Neural cell (in vitro differentiated cells): ENCODE data around the gene UBQLNL. TPM values are rescaled to one million over a fixed set of nuclear protein-coding genes. Genes with fewer than 3 reads are reported as not detected.

Source experiments
- H2AFZ ChIP-seq: fragments of 200-600, 300-800 bp; sonication (generic), shearing (Covaris generic); 2 replicates; pipeline ENCODE4 v1.6.0; 2014; ENCODE audit warnings: low read depth, mild to moderate bottlenecking, antibody characterized with exemption, low read length, moderate library complexity
- H3F3A ChIP-seq: fragments of 200-600 bp; shearing (Covaris generic); 2 replicates; pipeline ENCODE4 v1.6.1; 2016; ENCODE audit warnings: mild to moderate bottlenecking, moderate library complexity, mixed read lengths, antibody characterized with exemption, low read length; ENCODE audit not compliant: insufficient read depth, poor library complexity, severe bottlenecking
- H3K27ac ChIP-seq: fragments of 200-600, 300-800 bp; sonication (generic), shearing (Covaris generic); 2 replicates; pipeline ENCODE4 v1.5.1; 2014; ENCODE audit warnings: mild to moderate bottlenecking, low read length, moderate library complexity
- H3K27me3 ChIP-seq: fragments of 300-800, 200-600 bp; sonication (generic), shearing (Covaris generic); 2 replicates; pipeline ENCODE4 v1.6.0; 2014; ENCODE audit warnings: mild to moderate bottlenecking, low read depth, low read length, moderate library complexity; ENCODE audit not compliant: insufficient read depth
- H3K36me3 ChIP-seq: fragments of 300-800, 200-600 bp; sonication (generic), shearing (Covaris generic); 2 replicates; pipeline ENCODE4 v1.5.1; 2014; ENCODE audit warnings: mild to moderate bottlenecking, antibody characterized with exemption, low read length, moderate library complexity; ENCODE audit not compliant: insufficient read depth
- H3K4me2 ChIP-seq: fragments of 300-800, 200-600 bp; sonication (generic), shearing (Covaris generic); 2 replicates; pipeline ENCODE4 v1.6.0; 2014; ENCODE audit warnings: mild to moderate bottlenecking, low read length
- H3K4me3 ChIP-seq: fragments of 300-800, 200-600 bp; sonication (generic), shearing (Covaris generic); 2 replicates; pipeline ENCODE4 v1.5.1; 2014; ENCODE audit warnings: mild to moderate bottlenecking, low read length, moderate library complexity
- H3K79me2 ChIP-seq: fragments of 200-600 bp; shearing (Covaris generic); replicated peaks from 2 replicates; pipeline ENCODE4 v1.6.0; 2014; ENCODE audit warnings: mild to moderate bottlenecking, low read length, moderate library complexity; ENCODE audit not compliant: insufficient read depth
- H3K9ac ChIP-seq: fragments of 300-800, 200-600 bp; sonication (generic), shearing (Covaris generic); 2 replicates; pipeline ENCODE4 v1.6.1; 2016; ENCODE audit warnings: mild to moderate bottlenecking, low read length, mixed read lengths
- H3K9me2 ChIP-seq: fragments of 200-600 bp; shearing (Covaris generic); 2 replicates; pipeline ENCODE4 v1.6.1; 2016; ENCODE audit warnings: mild to moderate bottlenecking, low read length, mixed read lengths; ENCODE audit not compliant: insufficient read depth
- H3K9me3 ChIP-seq: fragments of 200-600, 300-800 bp; sonication (generic), shearing (Covaris generic); 2 replicates; pipeline ENCODE4 v1.6.1; 2016; ENCODE audit warnings: mild to moderate bottlenecking, mixed run types, low read length, moderate library complexity, mixed read lengths
- H4K20me1 ChIP-seq: fragments of 200-600 bp; shearing (Covaris generic); 2 replicates; pipeline ENCODE4 v1.6.1; 2016; ENCODE audit warnings: mild to moderate bottlenecking, mixed run types; ENCODE audit not compliant: insufficient read depth
- EP300 ChIP-seq: fragments of 450-650 bp; conservative IDR thresholded peaks from 2 replicates; pipeline ENCODE4 v1.6.1; 2014; ENCODE audit warnings: antibody characterized with exemption, mild to moderate bottlenecking, moderate library complexity; ENCODE audit not compliant: poor library complexity, severe bottlenecking
- EZH2 ChIP-seq: fragments of 200-600, 300-800 bp; shearing (Covaris generic), sonication (generic); IDR thresholded peaks from 2 replicates; pipeline ENCODE4 v1.6.1; 2014; ENCODE audit warnings: antibody characterized with exemption, low read length, borderline replicate concordance, mild to moderate bottlenecking; ENCODE audit not compliant: insufficient read depth, poor library complexity, severe bottlenecking
- MXI1 ChIP-seq: fragments of 450-650 bp; conservative IDR thresholded peaks from 2 replicates; pipeline ENCODE4 v1.6.1; 2014; ENCODE audit warnings: antibody characterized with exemption, mild to moderate bottlenecking; ENCODE audit not compliant: poor library complexity, severe bottlenecking
- POLR2AphosphoS5 ChIP-seq: IDR thresholded peaks from 2 replicates; pipeline ENCODE4 v1.6.1; 2012
- RAD21 ChIP-seq: fragments of 450-650 bp; conservative IDR thresholded peaks from 2 replicates; pipeline ENCODE4 v1.6.1; 2014; ENCODE audit warnings: antibody characterized with exemption, mild to moderate bottlenecking, moderate library complexity
- REST ChIP-seq: IDR thresholded peaks from 2 replicates; pipeline ENCODE4 v1.6.1; 2012; ENCODE audit warnings: borderline replicate concordance
- SMC3 ChIP-seq: fragments of 450-650 bp; conservative IDR thresholded peaks from 2 replicates; pipeline ENCODE4 v1.6.1; 2014; ENCODE audit warnings: antibody characterized with exemption, mild to moderate bottlenecking, moderate library complexity; ENCODE audit not compliant: poor library complexity
- TAF1 ChIP-seq: IDR thresholded peaks from 2 replicates; pipeline ENCODE4 v1.6.1; 2012; ENCODE audit warnings: low read depth
- polyA plus RNA-seq: library from polyadenylated mRNA; depleted of rRNA; stranded (reverse); fragments of >200 nt; gene quantifications from 2 replicates; pipeline ENCODE4 v1.2.3, GENCODE V29; 2014
- TF ChIP-seq, protein P1 (sequence below): fragments of 450-650 bp; IDR thresholded peaks from 2 replicates; pipeline ENCODE4 v1.5.1; 2014; ENCODE audit warnings: antibody characterized with exemption, mild to moderate bottlenecking, moderate library complexity; ENCODE audit not compliant: poor library complexity, severe bottlenecking

Gene UBQLNL
- polyA plus RNA-seq, 1 donor from 2014 or later = not detected

DNA sequence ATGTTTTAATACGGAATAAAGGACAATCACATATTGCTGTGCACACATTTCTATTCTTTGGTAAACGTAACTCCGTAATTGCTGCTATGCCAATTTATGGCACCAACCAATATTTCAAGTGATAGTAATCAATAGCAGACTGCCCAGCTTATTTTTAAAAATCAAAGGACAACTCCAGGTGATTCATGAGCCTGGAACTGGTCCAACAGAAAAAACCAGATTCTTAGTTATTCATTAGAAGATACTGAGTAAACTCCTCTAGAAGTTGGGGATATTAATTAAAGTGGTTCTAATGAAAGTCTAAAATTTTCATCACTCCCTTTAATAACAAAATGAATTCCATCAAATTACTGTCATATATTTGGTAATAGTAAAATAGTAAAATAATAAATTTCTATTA is 41.3 kb upstream of the UBQLNL start:
- Histone ChIP-seq H3K27me3 (no peaks in the 10 kb centered on the region), H3K4me2 (no peak overlapping the region), H3K9ac (no peak overlapping the region), H4K20me1 (no peaks in the 10 kb centered on the region), H3K27ac (no peak overlapping the region), H3K79me2 (no peaks in the 10 kb centered on the region), H3K4me3 (no peak overlapping the region), H3F3A (no peaks in the 10 kb centered on the region), H2AFZ (no peak overlapping the region), H3K9me3 (no peaks in the 10 kb centered on the region), H3K36me3 (no peaks in the 10 kb centered on the region), H3K9me2 (no peaks in the 10 kb centered on the region)
- TF ChIP-seq REST = no peak
- TF ChIP-seq EZH2 = no peak
- no peak for TF ChIP-seq MXI1
- TF ChIP-seq TAF1 = no peak
- TF ChIP-seq SMC3 = no peak
- no peak for TF ChIP-seq POLR2AphosphoS5
- TF ChIP-seq EP300 = no peak
- TF ChIP-seq, protein P1, sequence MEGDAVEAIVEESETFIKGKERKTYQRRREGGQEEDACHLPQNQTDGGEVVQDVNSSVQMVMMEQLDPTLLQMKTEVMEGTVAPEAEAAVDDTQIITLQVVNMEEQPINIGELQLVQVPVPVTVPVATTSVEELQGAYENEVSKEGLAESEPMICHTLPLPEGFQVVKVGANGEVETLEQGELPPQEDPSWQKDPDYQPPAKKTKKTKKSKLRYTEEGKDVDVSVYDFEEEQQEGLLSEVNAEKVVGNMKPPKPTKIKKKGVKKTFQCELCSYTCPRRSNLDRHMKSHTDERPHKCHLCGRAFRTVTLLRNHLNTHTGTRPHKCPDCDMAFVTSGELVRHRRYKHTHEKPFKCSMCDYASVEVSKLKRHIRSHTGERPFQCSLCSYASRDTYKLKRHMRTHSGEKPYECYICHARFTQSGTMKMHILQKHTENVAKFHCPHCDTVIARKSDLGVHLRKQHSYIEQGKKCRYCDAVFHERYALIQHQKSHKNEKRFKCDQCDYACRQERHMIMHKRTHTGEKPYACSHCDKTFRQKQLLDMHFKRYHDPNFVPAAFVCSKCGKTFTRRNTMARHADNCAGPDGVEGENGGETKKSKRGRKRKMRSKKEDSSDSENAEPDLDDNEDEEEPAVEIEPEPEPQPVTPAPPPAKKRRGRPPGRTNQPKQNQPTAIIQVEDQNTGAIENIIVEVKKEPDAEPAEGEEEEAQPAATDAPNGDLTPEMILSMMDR = no peak
- no peak for TF ChIP-seq RAD21

GRCh38 chr11:5556596-5557188 is 40.2 kb upstream of the UBQLNL start:
- H3K79me2 ChIP-seq = no peaks in the 10 kb centered on the region
- no peaks in the 10 kb centered on the region for H4K20me1 ChIP-seq
- TF ChIP-seq POLR2AphosphoS5 (no peak), REST (no peak), RAD21 (no peak), TAF1 (no peak), SMC3 (no peak), MXI1 (no peak), EP300 (no peak), EZH2 (no peak)
- TF ChIP-seq, protein P1 = no peak
- H3K27me3 ChIP-seq = no peaks in the 10 kb centered on the region
- H3K27ac ChIP-seq = no peak overlapping the region
- no peaks in the 10 kb centered on the region for H3K9me2 ChIP-seq
- no peaks in the 10 kb centered on the region for H3K36me3 ChIP-seq
- no peaks in the 10 kb centered on the region for H3F3A ChIP-seq
- no peak overlapping the region for H3K4me2 ChIP-seq
- H2AFZ ChIP-seq = no peak overlapping the region
- no peak overlapping the region for H3K4me3 ChIP-seq
- H3K9me3 ChIP-seq = no peaks in the 10 kb centered on the region
- H3K9ac ChIP-seq = no peak overlapping the region
